Cardiac septum (tissue), 1 donor: ENCODE results near the gene TLR3. TPM values are rescaled to one million over a fixed set of nuclear protein-coding genes. Genes with fewer than 3 reads are reported as not detected.

Experiments
- total RNA-seq: library from RNA; stranded (reverse); fragmentation: NEBNext Ultra II Directional; extraction: Animal tissue kit (Norgen Biotek cat#: 25700); gene quantifications from one replicate; pipeline ENCODE4 v1.2.1, GENCODE V29; 2021
- donor health status: DM: no; HTN: no; CAD: no.

TLR3 gene
- total RNA-seq, 1 donor from 2014 or later: 2.3 TPM

Other genes starting within 250 kb of the TLR3 start
- 5.8 TPM for gene FAM149A, start 35.5 kb downstream of the TLR3 start, total RNA-seq
- gene CYP4V2, start 122.4 kb downstream of the TLR3 start, total RNA-seq: 20.4 TPM
- 0.89 TPM for gene KLKB1, start 158.4 kb downstream of the TLR3 start, total RNA-seq
- gene F11, start 197.0 kb downstream of the TLR3 start, total RNA-seq: 0.35 TPM